ENCODE results near the gene TRHDE.

Gene TRHDE

GRCh38 chr12:72291175-72291574 lies 19.0 kb downstream of the TRHDE start:
- no peak for ATAC-seq
- TF ChIP-seq BACH2 (CRISPR knock-in tag; IDR thresholded peaks at IDR 0.05; ENCODE audit: borderline replicate concordance) = no peak
- TF ChIP-seq, protein P1, sequence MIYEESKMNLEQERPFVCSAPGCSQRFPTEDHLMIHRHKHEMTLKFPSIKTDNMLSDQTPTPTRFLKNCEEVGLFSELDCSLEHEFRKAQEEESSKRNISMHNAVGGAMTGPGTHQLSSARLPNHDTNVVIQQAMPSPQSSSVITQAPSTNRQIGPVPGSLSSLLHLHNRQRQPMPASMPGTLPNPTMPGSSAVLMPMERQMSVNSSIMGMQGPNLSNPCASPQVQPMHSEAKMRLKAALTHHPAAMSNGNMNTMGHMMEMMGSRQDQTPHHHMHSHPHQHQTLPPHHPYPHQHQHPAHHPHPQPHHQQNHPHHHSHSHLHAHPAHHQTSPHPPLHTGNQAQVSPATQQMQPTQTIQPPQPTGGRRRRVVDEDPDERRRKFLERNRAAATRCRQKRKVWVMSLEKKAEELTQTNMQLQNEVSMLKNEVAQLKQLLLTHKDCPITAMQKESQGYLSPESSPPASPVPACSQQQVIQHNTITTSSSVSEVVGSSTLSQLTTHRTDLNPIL (CRISPR knock-in tag; IDR thresholded peaks at IDR 0.05; ENCODE audit: low read depth) = no peak
- no peak for TF ChIP-seq OSR1 (CRISPR knock-in tag; IDR thresholded peaks at IDR 0.05)
- TF ChIP-seq PPARA (CRISPR knock-in tag; IDR thresholded peaks at IDR 0.05; ENCODE audit: borderline replicate concordance) = no peak
- TF ChIP-seq ARNTL (CRISPR knock-in tag; IDR thresholded peaks at IDR 0.05; ENCODE audit: borderline replicate concordance, low read depth) = no peak
- TF ChIP-seq TCF4 (CRISPR knock-in tag; IDR thresholded peaks at IDR 0.05; ENCODE audit: borderline replicate concordance) = no peak
- TF ChIP-seq ZNF70 (CRISPR knock-in tag; IDR thresholded peaks at IDR 0.05) = no peak
- TF ChIP-seq ZFP30 (CRISPR knock-in tag; IDR thresholded peaks at IDR 0.05) = no peak
- no peak for TF ChIP-seq TOX (CRISPR knock-in tag; IDR thresholded peaks at IDR 0.05; ENCODE audit: borderline replicate concordance)
- TF ChIP-seq ZNF565 (CRISPR knock-in tag; conservative IDR thresholded peaks at IDR 0.05; ENCODE audit: low read depth) = no peak
- TF ChIP-seq ZFP3 (CRISPR knock-in tag; IDR thresholded peaks at IDR 0.05) = no peak
- no peak for TF ChIP-seq GLIS3 (CRISPR knock-in tag; IDR thresholded peaks at IDR 0.05)
- TF ChIP-seq RARB (CRISPR knock-in tag; IDR thresholded peaks at IDR 0.05) = no peak
- no peak for TF ChIP-seq CSDC2 (CRISPR knock-in tag; IDR thresholded peaks at IDR 0.05)
- no peak for TF ChIP-seq ZC3H10 (CRISPR knock-in tag; IDR thresholded peaks at IDR 0.05)
- TF ChIP-seq, protein P2, sequence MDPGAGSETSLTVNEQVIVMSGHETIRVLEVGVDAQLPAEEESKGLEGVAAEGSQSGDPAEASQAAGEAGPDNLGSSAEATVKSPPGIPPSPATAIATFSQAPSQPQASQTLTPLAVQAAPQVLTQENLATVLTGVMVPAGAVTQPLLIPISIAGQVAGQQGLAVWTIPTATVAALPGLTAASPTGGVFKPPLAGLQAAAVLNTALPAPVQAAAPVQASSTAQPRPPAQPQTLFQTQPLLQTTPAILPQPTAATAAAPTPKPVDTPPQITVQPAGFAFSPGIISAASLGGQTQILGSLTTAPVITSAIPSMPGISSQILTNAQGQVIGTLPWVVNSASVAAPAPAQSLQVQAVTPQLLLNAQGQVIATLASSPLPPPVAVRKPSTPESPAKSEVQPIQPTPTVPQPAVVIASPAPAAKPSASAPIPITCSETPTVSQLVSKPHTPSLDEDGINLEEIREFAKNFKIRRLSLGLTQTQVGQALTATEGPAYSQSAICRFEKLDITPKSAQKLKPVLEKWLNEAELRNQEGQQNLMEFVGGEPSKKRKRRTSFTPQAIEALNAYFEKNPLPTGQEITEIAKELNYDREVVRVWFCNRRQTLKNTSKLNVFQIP (CRISPR knock-in tag; IDR thresholded peaks at IDR 0.05; ENCODE audit: borderline replicate concordance, low read depth) = no peak
- TF ChIP-seq, protein P3, sequence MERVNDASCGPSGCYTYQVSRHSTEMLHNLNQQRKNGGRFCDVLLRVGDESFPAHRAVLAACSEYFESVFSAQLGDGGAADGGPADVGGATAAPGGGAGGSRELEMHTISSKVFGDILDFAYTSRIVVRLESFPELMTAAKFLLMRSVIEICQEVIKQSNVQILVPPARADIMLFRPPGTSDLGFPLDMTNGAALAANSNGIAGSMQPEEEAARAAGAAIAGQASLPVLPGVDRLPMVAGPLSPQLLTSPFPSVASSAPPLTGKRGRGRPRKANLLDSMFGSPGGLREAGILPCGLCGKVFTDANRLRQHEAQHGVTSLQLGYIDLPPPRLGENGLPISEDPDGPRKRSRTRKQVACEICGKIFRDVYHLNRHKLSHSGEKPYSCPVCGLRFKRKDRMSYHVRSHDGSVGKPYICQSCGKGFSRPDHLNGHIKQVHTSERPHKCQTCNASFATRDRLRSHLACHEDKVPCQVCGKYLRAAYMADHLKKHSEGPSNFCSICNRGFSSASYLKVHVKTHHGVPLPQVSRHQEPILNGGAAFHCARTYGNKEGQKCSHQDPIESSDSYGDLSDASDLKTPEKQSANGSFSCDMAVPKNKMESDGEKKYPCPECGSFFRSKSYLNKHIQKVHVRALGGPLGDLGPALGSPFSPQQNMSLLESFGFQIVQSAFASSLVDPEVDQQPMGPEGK (CRISPR knock-in tag; IDR thresholded peaks at IDR 0.05; ENCODE audit: borderline replicate concordance) = no peak

GRCh38 chr12:72293701-72294100 lies 21.5 kb downstream of the TRHDE start:
- TF ChIP-seq SNAI2 (CRISPR knock-in tag; IDR thresholded peaks at IDR 0.05) = no peak
- no peak for TF ChIP-seq ZFP3 (CRISPR knock-in tag; IDR thresholded peaks at IDR 0.05)
- TF ChIP-seq ZNF8 (CRISPR knock-in tag; IDR thresholded peaks at IDR 0.05) = no peak
- no peak for TF ChIP-seq CSRNP3 (CRISPR knock-in tag; IDR thresholded peaks at IDR 0.05)
- TF ChIP-seq RARB (CRISPR knock-in tag; IDR thresholded peaks at IDR 0.05) = no peak
- no peak for TF ChIP-seq ZC3H10 (CRISPR knock-in tag; IDR thresholded peaks at IDR 0.05)
- no peak for TF ChIP-seq ZNF70 (CRISPR knock-in tag; IDR thresholded peaks at IDR 0.05)
- TF ChIP-seq CSDC2 (CRISPR knock-in tag; IDR thresholded peaks at IDR 0.05) = no peak
- no peak for TF ChIP-seq TCF4 (CRISPR knock-in tag; IDR thresholded peaks at IDR 0.05; ENCODE audit: borderline replicate concordance)
- TF ChIP-seq, protein P3 (CRISPR knock-in tag; IDR thresholded peaks at IDR 0.05; ENCODE audit: borderline replicate concordance) = no peak
- TF ChIP-seq ISL1 (CRISPR knock-in tag; IDR thresholded peaks at IDR 0.05) = no peak
- TF ChIP-seq, protein P2 (CRISPR knock-in tag; IDR thresholded peaks at IDR 0.05; ENCODE audit: borderline replicate concordance, low read depth) = no peak
- TF ChIP-seq TOX (CRISPR knock-in tag; IDR thresholded peaks at IDR 0.05; ENCODE audit: borderline replicate concordance) = no peak
- TF ChIP-seq ZNF565 (CRISPR knock-in tag; conservative IDR thresholded peaks at IDR 0.05; ENCODE audit: low read depth) = no peak
- no peak for TF ChIP-seq ZFP30 (CRISPR knock-in tag; IDR thresholded peaks at IDR 0.05)
- TF ChIP-seq TSHZ2 (CRISPR knock-in tag; IDR thresholded peaks at IDR 0.05) = no peak
- TF ChIP-seq BACH2 (CRISPR knock-in tag; IDR thresholded peaks at IDR 0.05; ENCODE audit: borderline replicate concordance) = no peak
- TF ChIP-seq PPARA (CRISPR knock-in tag; IDR thresholded peaks at IDR 0.05; ENCODE audit: borderline replicate concordance) = no peak
- ATAC-seq = no peak
